ENCODE data around the gene STARD3.

Gene STARD3

DNA sequence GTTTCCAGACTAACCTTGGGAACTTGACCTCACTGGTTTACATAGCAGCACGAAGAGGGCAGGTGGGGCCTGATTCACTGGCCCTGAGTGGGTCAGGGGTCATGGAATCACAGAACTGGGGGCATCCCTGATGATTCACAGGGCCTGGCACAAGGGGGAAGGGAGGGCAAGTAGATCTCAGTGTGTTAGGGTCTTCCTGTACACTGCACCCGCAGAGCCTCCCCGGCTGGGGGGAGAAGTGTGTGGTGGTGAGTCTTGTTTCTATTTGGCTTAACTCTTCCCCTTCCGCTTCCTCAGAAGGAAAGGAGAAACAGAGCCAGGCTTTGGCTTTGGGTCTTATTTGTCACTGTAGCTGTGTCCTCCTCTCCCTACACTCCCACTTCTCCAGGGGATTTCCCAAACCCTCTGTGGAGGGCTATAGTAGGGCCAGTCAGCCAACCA, 3.7 kb downstream of the STARD3 start:
- DNase-seq (ENCODE audit: low read depth) = no peak
- no peak for TF ChIP-seq CTCF (IDR thresholded peaks at IDR 0.05; ENCODE audit: low read depth, low read length, missing control alignments)
- H3K4me3 ChIP-seq (ENCODE audit: low read depth, low read length) = no peak overlapping the region

- no peak overlapping the region for H3K4me3 ChIP-seq (ENCODE audit: low read depth, low read length)
- no peak for TF ChIP-seq CTCF (IDR thresholded peaks at IDR 0.05; ENCODE audit: low read depth, low read length, missing control alignments)
- no peak for DNase-seq (ENCODE audit: low read depth)
Measured at GRCh38 chr17:39641097-39641496, 4.2 kb downstream of the STARD3 start.

GRCh38 chr17:39641883-39642282, 4.9 kb downstream of the STARD3 start:
- no peak for TF ChIP-seq CTCF (IDR thresholded peaks at IDR 0.05; ENCODE audit: low read depth, low read length, missing control alignments)
- no peak for DNase-seq (ENCODE audit: low read depth)
- H3K4me3 ChIP-seq (ENCODE audit: low read depth, low read length) = no peak overlapping the region

DNA sequence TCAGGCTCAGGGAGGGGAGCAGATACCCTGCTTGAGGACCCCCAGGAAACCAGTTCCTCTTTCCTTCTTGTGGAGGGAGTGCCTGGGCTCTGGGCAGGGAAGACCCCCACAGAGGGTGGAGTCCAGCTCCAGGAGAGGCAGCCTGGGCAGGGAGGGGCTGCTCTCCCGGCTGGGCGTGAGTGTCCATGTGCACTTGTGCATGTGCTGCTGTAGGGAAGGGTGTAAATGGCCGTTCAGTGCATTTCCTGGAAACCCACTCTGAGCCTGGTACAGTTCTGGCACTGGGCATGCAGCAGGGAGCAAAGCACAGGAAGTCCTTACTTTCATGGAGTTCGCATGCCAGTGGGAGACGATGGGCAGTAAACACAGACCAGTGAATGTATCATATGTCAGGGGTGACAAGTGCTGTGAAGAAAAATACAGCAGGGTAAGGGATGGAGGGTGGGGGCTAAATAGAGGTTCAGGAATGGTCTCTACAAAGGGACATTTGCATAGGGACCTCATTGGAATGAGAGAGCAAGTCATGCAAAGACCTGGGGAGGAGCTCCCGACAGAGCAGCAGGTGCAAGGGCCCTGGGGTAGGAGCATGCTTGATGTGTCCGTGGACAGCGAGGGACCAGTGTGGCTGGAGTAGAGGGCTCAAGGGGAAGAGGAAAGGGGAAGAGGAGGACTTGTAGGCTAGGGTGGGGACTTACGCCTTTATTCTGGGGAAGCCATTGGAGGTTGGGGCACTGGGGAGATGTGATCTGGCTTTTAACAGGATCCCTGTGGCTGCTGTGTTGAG, 5.5 kb downstream of the STARD3 start:
- TF ChIP-seq CTCF (IDR thresholded peaks at IDR 0.05; ENCODE audit: low read depth, low read length, missing control alignments) = no peak
- no peak for DNase-seq (ENCODE audit: low read depth)

DNA sequence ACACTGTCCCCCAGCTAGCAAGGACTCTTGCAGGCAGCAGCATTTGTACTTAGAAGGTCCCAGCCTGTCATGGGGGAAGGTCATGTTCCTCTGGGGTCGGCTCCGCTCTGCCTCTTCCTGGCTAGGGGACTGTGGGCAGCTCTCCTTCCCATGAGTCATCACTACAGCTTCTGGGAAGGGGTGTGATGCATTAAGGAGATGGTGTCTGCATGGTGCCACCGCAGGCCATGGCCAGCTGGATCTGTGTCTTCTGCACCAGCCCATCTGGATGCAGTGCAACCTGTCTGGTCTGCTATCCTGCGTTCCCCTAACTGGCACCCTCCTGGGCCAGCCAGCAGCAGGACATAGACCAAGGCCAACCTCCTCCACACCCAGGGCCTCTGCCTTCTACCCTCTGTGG, 6.3 kb downstream of the STARD3 start:
- no peak overlapping the region for H3K4me3 ChIP-seq (ENCODE audit: low read depth, low read length)
- no peak for TF ChIP-seq CTCF (IDR thresholded peaks at IDR 0.05; ENCODE audit: low read depth, low read length, missing control alignments)
- no peak for DNase-seq (ENCODE audit: low read depth)

More for the DNA sequence above, 5.5 kb downstream of the STARD3 start:
- no peak overlapping the region for H3K4me3 ChIP-seq (ENCODE audit: low read depth, low read length)

DNA sequence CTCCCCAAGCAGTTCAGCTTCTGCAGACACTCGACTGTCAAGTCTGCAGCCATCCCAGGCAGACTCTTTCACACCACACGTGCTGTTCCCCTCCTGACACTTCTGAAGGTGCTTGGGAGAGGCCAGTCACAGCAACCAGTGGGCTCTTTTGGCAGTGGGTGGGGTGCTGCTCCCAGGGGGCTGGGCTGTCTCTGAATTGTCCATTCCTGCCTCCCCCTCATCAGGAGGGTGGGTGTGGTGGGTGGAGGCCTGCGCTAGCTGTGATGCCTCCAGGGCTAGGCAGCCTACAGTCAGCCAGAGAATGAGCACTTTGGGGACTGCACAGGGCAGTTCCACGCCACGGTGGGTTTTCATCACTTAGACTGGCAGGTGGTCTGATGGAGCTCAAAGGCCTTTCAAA, 10.3 kb downstream of the STARD3 start:
- TF ChIP-seq CTCF (IDR thresholded peaks at IDR 0.05; ENCODE audit: low read depth, low read length, missing control alignments) = no peak
- H3K4me3 ChIP-seq (ENCODE audit: low read depth, low read length) = no peak overlapping the region
- DNase-seq (ENCODE audit: low read depth) = no peak

All from GM12864 (cell line).